ENCODE data around the gene ACTG1. TPM values are rescaled to one million over a fixed set of nuclear protein-coding genes. Genes with fewer than 3 reads are reported as not detected.
A peak's percentile ranks its signal among the peaks of the same experiment; 100 is the strongest.

ACTG1 gene
- total RNA-seq, 4 donors from 2014 or later, result 829 to 1,848 (median 1,550) TPM

DNA sequence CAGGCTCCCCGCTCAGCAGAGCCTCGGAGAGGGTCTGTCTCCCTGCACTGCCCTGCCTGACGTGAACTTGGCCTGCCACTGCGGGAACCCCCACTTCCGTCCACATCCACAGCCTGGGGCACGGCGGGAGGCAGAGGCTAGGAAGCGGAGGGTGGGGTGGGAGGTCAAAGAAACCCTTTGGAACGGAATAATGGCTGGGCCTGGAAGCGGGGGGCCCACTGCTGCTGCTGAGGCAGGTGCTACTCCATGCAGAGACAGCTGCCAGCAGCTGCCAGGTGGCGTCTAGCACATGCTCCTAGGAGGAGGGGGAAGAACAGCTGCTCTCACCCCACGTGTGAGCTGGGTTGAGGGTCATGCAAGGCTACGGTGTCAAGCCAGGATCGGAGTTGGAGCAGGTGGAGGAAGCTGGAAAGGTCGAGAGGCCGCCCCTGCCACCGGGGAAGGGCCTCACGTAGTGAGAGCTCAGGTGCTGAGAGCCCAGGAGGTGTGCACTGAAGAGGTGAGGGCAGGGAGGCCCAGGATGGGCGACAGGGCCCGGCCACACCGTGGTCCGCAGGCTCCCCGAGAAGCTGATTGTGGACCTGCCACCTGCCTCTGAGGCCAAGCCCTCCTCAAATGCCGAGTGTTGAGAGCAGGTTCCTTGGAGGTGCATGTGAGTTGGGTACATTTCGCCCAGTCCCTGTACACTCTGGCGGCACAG lies 25.4 kb upstream of the ACTG1 start:
- no peaks in the 10 kb centered on the region for H3K9me3 ChIP-seq
- no peak for ATAC-seq
- H3K36me3 ChIP-seq, result peaks cover 0 to 50% of the 10 kb centered on the region in 2 donors
- H3K4me3 ChIP-seq, result no peak overlapping the region
- H3K4me1 ChIP-seq, result peaks cover 0 to 18% (median 8%) of the 10 kb centered on the region in 3 donors
- TF ChIP-seq POLR2AphosphoS5 (IDR thresholded peaks at IDR 0.05) (no peak), POLR2A (IDR thresholded peaks at IDR 0.05) (no peak), EP300 (IDR thresholded peaks at IDR 0.05) (no peak)
- TF ChIP-seq, protein P1, sequence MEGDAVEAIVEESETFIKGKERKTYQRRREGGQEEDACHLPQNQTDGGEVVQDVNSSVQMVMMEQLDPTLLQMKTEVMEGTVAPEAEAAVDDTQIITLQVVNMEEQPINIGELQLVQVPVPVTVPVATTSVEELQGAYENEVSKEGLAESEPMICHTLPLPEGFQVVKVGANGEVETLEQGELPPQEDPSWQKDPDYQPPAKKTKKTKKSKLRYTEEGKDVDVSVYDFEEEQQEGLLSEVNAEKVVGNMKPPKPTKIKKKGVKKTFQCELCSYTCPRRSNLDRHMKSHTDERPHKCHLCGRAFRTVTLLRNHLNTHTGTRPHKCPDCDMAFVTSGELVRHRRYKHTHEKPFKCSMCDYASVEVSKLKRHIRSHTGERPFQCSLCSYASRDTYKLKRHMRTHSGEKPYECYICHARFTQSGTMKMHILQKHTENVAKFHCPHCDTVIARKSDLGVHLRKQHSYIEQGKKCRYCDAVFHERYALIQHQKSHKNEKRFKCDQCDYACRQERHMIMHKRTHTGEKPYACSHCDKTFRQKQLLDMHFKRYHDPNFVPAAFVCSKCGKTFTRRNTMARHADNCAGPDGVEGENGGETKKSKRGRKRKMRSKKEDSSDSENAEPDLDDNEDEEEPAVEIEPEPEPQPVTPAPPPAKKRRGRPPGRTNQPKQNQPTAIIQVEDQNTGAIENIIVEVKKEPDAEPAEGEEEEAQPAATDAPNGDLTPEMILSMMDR (IDR thresholded peaks at IDR 0.05), result no peak
- WGBS, 2 donors (ENCODE audit: low coverage in 1 of 2), result 72 to 90% methylated on average over 3 to 7 of the region's 26 CpGs
- H3K27ac ChIP-seq, result no peak overlapping the region
- peaks cover 52% of the 10 kb centered on the region for H3K27me3 ChIP-seq

DNA sequence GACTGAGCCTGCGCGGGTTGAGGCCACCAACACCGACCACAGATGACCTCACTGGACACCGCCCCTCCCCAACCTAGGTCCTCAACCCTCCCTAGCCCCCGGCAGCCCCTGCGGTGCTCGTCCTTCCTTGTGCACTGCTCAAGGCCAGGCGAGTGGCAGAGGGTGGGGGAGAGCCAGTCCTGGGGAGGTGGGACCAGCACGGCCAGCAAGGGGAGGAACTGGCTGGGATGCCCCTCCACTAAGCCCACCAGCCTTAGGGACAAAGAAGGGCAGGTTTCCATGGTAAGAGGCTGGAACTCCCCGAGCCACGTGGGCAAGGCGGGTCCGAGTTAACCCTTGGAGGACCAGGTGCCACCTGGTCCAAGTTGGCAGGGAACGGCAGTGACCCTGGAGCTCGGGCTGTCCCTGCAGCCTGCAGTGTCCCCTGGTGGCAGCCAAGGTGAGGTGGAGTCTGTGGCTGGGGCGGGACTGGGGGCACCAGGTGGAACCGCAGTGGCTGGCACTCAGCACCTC lies 24.8 kb upstream of the ACTG1 start:
- peaks cover 0 to 18% (median 8%) of the 10 kb centered on the region in 3 donors for H3K4me1 ChIP-seq
- peaks cover 55% of the 10 kb centered on the region for H3K27me3 ChIP-seq
- H3K9me3 ChIP-seq, result no peaks in the 10 kb centered on the region
- WGBS, 2 donors (ENCODE audit: low coverage in 1 of 2), result no CpG with 5 or more reads among the region's 17 CpGs
- TF ChIP-seq, protein P1 (IDR thresholded peaks at IDR 0.05), result peak in 3 of 4 experiments; percentile 59 to 77 (median 75)
- TF ChIP-seq EP300 (IDR thresholded peaks at IDR 0.05) (no peak), POLR2A (IDR thresholded peaks at IDR 0.05) (no peak), POLR2AphosphoS5 (IDR thresholded peaks at IDR 0.05) (no peak)
- no peak overlapping the region for H3K4me3 ChIP-seq
- peak; percentile 49 for ATAC-seq
- no peak overlapping the region for H3K27ac ChIP-seq
- peaks cover 0 to 44% of the 10 kb centered on the region in 2 donors for H3K36me3 ChIP-seq

- Histone ChIP-seq H3K27me3 (peaks cover 55% of the 10 kb centered on the region), H3K9me3 (no peaks in the 10 kb centered on the region), H3K27ac (no peak overlapping the region), H3K4me3 (no peak overlapping the region), H3K36me3 (peaks cover 0 to 39% of the 10 kb centered on the region in 2 donors), H3K4me1 (peaks cover 0 to 18% (median 8%) of the 10 kb centered on the region in 3 donors)
- peak in 1 of 2 donors; percentile 8 for TF ChIP-seq POLR2A (IDR thresholded peaks at IDR 0.05)
- TF ChIP-seq, protein P1 (IDR thresholded peaks at IDR 0.05), result no peak
- no peak for ATAC-seq
- WGBS, 2 donors (ENCODE audit: low coverage in 1 of 2), result 13% methylated on average over 4 of the region's 89 CpGs; no CpG with 5 or more reads in 1 of the 2 donors
Observed at GRCh38 chr17:81536299-81537290, 24.0 kb upstream of the ACTG1 start.

GRCh38 chr17:81535480-81536298 lies 23.1 kb upstream of the ACTG1 start:
- Histone ChIP-seq H3K4me3 (no peak overlapping the region), H3K9me3 (no peaks in the 10 kb centered on the region), H3K27ac (no peak overlapping the region), H3K4me1 (peaks cover 0 to 18% (median 8%) of the 10 kb centered on the region in 3 donors), H3K36me3 (peaks cover 0 to 30% of the 10 kb centered on the region in 2 donors), H3K27me3 (peaks cover 55% of the 10 kb centered on the region)
- no peak for ATAC-seq
- 57% methylated on average over 6 of the region's 13 CpGs; no CpG with 5 or more reads in 1 of the 2 donors for WGBS, 2 donors (ENCODE audit: low coverage in 1 of 2)
- no peak for TF ChIP-seq EP300 (IDR thresholded peaks at IDR 0.05)
- no peak for TF ChIP-seq POLR2AphosphoS5 (IDR thresholded peaks at IDR 0.05)
- TF ChIP-seq, protein P1 (IDR thresholded peaks at IDR 0.05), result no peak
- no peak for TF ChIP-seq POLR2A (IDR thresholded peaks at IDR 0.05)
